Retinal pigment epithelial cell (primary cell): ENCODE data around the gene LMF1.

Experiments
- DNase-seq: peaks from one replicate; pipeline ENCODE4 v3.0.0-alpha.2; 2010; ENCODE audit warnings: low read depth
- H3K4me3 ChIP-seq: 2 replicates; pipeline ENCODE4 v1.5.1; 2011; ENCODE audit warnings: mild to moderate bottlenecking, low read length, control low read depth, moderate library complexity
- TF ChIP-seq, protein P1 (sequence below): conservative IDR thresholded peaks from 2 replicates; pipeline ENCODE4 v1.5.1; 2011; ENCODE audit warnings: low read depth, low read length, control low read depth, inconsistent platforms

Gene LMF1

DNA sequence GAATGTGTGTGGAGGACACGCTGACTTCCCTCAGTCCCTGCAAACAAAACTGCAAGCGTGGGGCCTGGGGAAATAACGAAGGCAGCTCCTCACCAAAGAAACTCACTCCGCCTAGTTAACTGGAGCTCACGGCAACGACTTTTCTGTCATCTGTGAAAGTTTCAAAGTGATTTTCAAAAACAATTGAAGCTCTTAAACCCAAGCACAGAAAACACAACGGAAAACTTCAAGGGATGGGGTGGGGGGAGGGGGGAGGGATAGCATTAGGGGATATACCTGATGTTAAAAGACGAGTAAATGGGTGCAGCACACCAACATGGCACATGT is 167.1 kb downstream of the LMF1 start:
- no peak overlapping the region for H3K4me3 ChIP-seq
- TF ChIP-seq, protein P1, sequence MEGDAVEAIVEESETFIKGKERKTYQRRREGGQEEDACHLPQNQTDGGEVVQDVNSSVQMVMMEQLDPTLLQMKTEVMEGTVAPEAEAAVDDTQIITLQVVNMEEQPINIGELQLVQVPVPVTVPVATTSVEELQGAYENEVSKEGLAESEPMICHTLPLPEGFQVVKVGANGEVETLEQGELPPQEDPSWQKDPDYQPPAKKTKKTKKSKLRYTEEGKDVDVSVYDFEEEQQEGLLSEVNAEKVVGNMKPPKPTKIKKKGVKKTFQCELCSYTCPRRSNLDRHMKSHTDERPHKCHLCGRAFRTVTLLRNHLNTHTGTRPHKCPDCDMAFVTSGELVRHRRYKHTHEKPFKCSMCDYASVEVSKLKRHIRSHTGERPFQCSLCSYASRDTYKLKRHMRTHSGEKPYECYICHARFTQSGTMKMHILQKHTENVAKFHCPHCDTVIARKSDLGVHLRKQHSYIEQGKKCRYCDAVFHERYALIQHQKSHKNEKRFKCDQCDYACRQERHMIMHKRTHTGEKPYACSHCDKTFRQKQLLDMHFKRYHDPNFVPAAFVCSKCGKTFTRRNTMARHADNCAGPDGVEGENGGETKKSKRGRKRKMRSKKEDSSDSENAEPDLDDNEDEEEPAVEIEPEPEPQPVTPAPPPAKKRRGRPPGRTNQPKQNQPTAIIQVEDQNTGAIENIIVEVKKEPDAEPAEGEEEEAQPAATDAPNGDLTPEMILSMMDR: no peak
- DNase-seq: no peak
